NB4 (cell line): ENCODE results near the gene PKLR.

ENCODE experiments used
- CTCF ChIP-seq: IDR thresholded peaks from one replicate; pipeline ENCODE4 v1.5.1; 2012; ENCODE audit warnings: low read depth, low read length
- MYC ChIP-seq: IDR thresholded peaks from 2 replicates; pipeline ENCODE4 v1.6.1; 2011; ENCODE audit warnings: low read depth, low read length
- POLR2A ChIP-seq: IDR thresholded peaks from 2 replicates; pipeline ENCODE4 v1.6.1; 2011; ENCODE audit warnings: mild to moderate bottlenecking; ENCODE audit not compliant: insufficient read length; ENCODE audit errors: extremely low read depth
- TF ChIP-seq, protein P1 (sequence below): IDR thresholded peaks from 2 replicates; pipeline ENCODE4 v1.6.1; 2011; ENCODE audit warnings: low read depth, low read length

- TF ChIP-seq POLR2A (no peak), CTCF (no peak), MYC (no peak)
- TF ChIP-seq, protein P1, sequence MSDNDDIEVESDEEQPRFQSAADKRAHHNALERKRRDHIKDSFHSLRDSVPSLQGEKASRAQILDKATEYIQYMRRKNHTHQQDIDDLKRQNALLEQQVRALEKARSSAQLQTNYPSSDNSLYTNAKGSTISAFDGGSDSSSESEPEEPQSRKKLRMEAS, result no peak
Measured at GRCh38 chr1:155318082-155318481, 16.8 kb upstream of the PKLR start.
